PC-3 (cell line): Measurements from ENCODE around the gene IGSF3. TPM values are rescaled to one million over a fixed set of nuclear protein-coding genes. Genes with fewer than 3 reads are reported as not detected.

ENCODE experiments used
- ATAC-seq: fragments of 200-7000 bp; cut with Tn5 transposase; 2 replicates; pipeline ENCODE4 v1.9.1; 2020; ENCODE audit warnings: mild to moderate bottlenecking, moderate library complexity
- BruUV-seq: library from RNA; stranded (reverse); fragments of 400-500 nt; replicated peaks from 2 replicates; lab custom pipeline; 2021; lab: Mats Ljungman, UMichigan
- CTCF ChIA-PET: fragments of 300-600 bp; sonication (Branson Sonifier 250); formaldehyde crosslinking; loops from one replicate; lab custom pipeline; 2022; ENCODE audit warnings: antibody characterized with exemption; lab: Charles Lee
- POLR2A ChIA-PET: fragments of 300-600 bp; sonication (Branson Sonifier 250); formaldehyde crosslinking; loops from one replicate; lab custom pipeline; 2022; ENCODE audit warnings: antibody characterized with exemption; ENCODE audit not compliant: unreplicated experiment; lab: Charles Lee
- DNase-seq: peaks from one replicate; pipeline ENCODE4 v3.0.0-alpha.2; 2015
- H2AFZ ChIP-seq: fragments of 300-600 bp; sonication (generic); 2 replicates; pipeline ENCODE4 v1.6.0; 2016; ENCODE audit warnings: antibody characterized with exemption, low read length
- H3F3A ChIP-seq: fragments of 300-600 bp; sonication (generic); one replicate; pipeline ENCODE4 v1.6.0; 2017; ENCODE audit warnings: antibody characterized with exemption, low read length, control low read depth, mild to moderate bottlenecking; ENCODE audit not compliant: unreplicated experiment
- H3K27ac ChIP-seq: fragments of 300-600 bp; sonication (generic); 2 replicates; pipeline ENCODE4 v1.5.1; 2016; ENCODE audit warnings: mild to moderate bottlenecking, low read length
- H3K27me3 ChIP-seq: fragments of 300-600 bp; sonication (generic); 2 replicates; pipeline ENCODE4 v1.6.1; 2016; ENCODE audit warnings: low read length, mixed read lengths
- H3K36me3 ChIP-seq: fragments of 300-600 bp; sonication (generic); 2 replicates; pipeline ENCODE4 v1.6.1; 2016; ENCODE audit warnings: low read depth, mixed run types, low read length, mixed read lengths
- H3K4me1 ChIP-seq: fragments of 300-600 bp; sonication (generic); 2 replicates; pipeline ENCODE4 v1.5.1; 2016; ENCODE audit warnings: low read length; ENCODE audit not compliant: insufficient read depth
- H3K4me2 ChIP-seq: fragments of 300-600 bp; sonication (generic); 2 replicates; pipeline ENCODE4 v1.6.0; 2016; ENCODE audit warnings: low read length
- H3K4me3 ChIP-seq: fragments of 300-600 bp; sonication (generic); 2 replicates; pipeline ENCODE4 v1.5.1; 2016; ENCODE audit warnings: mild to moderate bottlenecking, low read length, mixed read lengths
- H3K79me2 ChIP-seq: fragments of 300-600 bp; sonication (generic); 2 replicates; pipeline ENCODE4 v1.6.1; 2017; ENCODE audit warnings: low read length, mixed read lengths
- H3K9ac ChIP-seq: fragments of 300-600 bp; sonication (generic); 2 replicates; pipeline ENCODE4 v1.6.0; 2016; ENCODE audit warnings: mild to moderate bottlenecking, low read length
- H3K9me2 ChIP-seq: fragments of 300-600 bp; sonication (generic); replicated peaks from 2 replicates; pipeline ENCODE4 v1.6.1; 2016; ENCODE audit warnings: mixed run types, low read length, mixed read lengths
- H3K9me3 ChIP-seq: fragments of 300-600 bp; sonication (generic); 2 replicates; pipeline ENCODE4 v1.6.1; 2016; ENCODE audit warnings: low read length, mixed read lengths
- H4K20me1 ChIP-seq: fragments of 300-600 bp; sonication (generic); 2 replicates; pipeline ENCODE4 v1.6.1; 2016; ENCODE audit warnings: low read length, mixed read lengths
- EZH2 ChIP-seq: fragments of 300-600 bp; sonication (generic); IDR thresholded peaks from one replicate; pipeline ENCODE4 v1.6.1; 2017; ENCODE audit warnings: antibody characterized with exemption, mild to moderate bottlenecking, low read length; ENCODE audit not compliant: unreplicated experiment
- EZH2phosphoT487 ChIP-seq: fragments of 300-600 bp; sonication (generic); IDR thresholded peaks from 2 replicates; pipeline ENCODE4 v1.6.1; 2018; ENCODE audit warnings: mild to moderate bottlenecking, antibody characterized with exemption, low read length, borderline replicate concordance
- intact Hi-C: fragments of 100-400 bp; cut with micrococcal nuclease; formaldehyde crosslinking; loops from 2 replicates; pipeline ENCODE4 v1.9.0; 2023
- total RNA-seq: library from RNA; depleted of rRNA; stranded (reverse); fragments of >200 nt; gene quantifications from 2 replicates; pipeline ENCODE4 v1.2.3, GENCODE V29; 2014
- TF ChIP-seq, protein P1 (sequence below): fragments of 300-600 bp; sonication (generic); conservative IDR thresholded peaks from 2 replicates; pipeline ENCODE4 v1.5.1; 2017; ENCODE audit warnings: antibody characterized with exemption, low read depth, mild to moderate bottlenecking, low read length

Gene IGSF3
- total RNA-seq, 1 experiment from 2014 or later: 15.5 TPM

GRCh38 chr1:116560704-116561490, 106.6 kb downstream of the IGSF3 start:
- Histone ChIP-seq H3K4me2 (no peak overlapping the region), H3F3A (no peaks in the 10 kb centered on the region), H2AFZ (no peak overlapping the region), H3K9ac (no peak overlapping the region), H4K20me1 (no peaks in the 10 kb centered on the region), H3K79me2 (peaks cover 88% of the 10 kb centered on the region), H3K4me1 (peaks cover 13% of the 10 kb centered on the region), H3K36me3 (no peaks in the 10 kb centered on the region), H3K27ac (no peak overlapping the region), H3K9me3 (no peaks in the 10 kb centered on the region), H3K27me3 (no peaks in the 10 kb centered on the region), H3K4me3 (no peak overlapping the region), H3K9me2 (no peaks in the 10 kb centered on the region)
- DNase-seq (no peak), ATAC-seq (no peak)
- ChIA-PET CTCF (no interaction called here), POLR2A (no interaction called here)
- TF ChIP-seq, protein P1, sequence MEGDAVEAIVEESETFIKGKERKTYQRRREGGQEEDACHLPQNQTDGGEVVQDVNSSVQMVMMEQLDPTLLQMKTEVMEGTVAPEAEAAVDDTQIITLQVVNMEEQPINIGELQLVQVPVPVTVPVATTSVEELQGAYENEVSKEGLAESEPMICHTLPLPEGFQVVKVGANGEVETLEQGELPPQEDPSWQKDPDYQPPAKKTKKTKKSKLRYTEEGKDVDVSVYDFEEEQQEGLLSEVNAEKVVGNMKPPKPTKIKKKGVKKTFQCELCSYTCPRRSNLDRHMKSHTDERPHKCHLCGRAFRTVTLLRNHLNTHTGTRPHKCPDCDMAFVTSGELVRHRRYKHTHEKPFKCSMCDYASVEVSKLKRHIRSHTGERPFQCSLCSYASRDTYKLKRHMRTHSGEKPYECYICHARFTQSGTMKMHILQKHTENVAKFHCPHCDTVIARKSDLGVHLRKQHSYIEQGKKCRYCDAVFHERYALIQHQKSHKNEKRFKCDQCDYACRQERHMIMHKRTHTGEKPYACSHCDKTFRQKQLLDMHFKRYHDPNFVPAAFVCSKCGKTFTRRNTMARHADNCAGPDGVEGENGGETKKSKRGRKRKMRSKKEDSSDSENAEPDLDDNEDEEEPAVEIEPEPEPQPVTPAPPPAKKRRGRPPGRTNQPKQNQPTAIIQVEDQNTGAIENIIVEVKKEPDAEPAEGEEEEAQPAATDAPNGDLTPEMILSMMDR: no peak
- TF ChIP-seq EZH2 (no peak), EZH2phosphoT487 (no peak)
- BruUV-seq: no TSS peak
- intact Hi-C loops: no loop called here

GRCh38 chr1:116559304-116559761, 108.2 kb downstream of the IGSF3 start:
- no peak overlapping the region for H3K4me3 ChIP-seq
- ChIA-PET POLR2A (no interaction called here), CTCF (no interaction called here)
- H3K4me2 ChIP-seq: no peak overlapping the region
- no TSS peak for BruUV-seq
- no peaks in the 10 kb centered on the region for H3F3A ChIP-seq
- ATAC-seq (no peak), DNase-seq (no peak)
- TF ChIP-seq, protein P1: no peak
- TF ChIP-seq EZH2: no peak
- no peak for TF ChIP-seq EZH2phosphoT487
- no peak overlapping the region for H3K9ac ChIP-seq
- H3K79me2 ChIP-seq: peaks cover 86% of the 10 kb centered on the region
- no peak overlapping the region for H2AFZ ChIP-seq
- intact Hi-C loops: no loop called here
- H3K27ac ChIP-seq: no peak overlapping the region
- H3K9me2 ChIP-seq: no peaks in the 10 kb centered on the region
- H4K20me1 ChIP-seq: no peaks in the 10 kb centered on the region
- H3K9me3 ChIP-seq: no peaks in the 10 kb centered on the region
- peaks cover 24% of the 10 kb centered on the region for H3K4me1 ChIP-seq
- H3K27me3 ChIP-seq: no peaks in the 10 kb centered on the region
- H3K36me3 ChIP-seq: no peaks in the 10 kb centered on the region

GRCh38 chr1:116558571-116558970, 109.0 kb downstream of the IGSF3 start:
- no peak overlapping the region for H3K27ac ChIP-seq
- H3K27me3 ChIP-seq: no peaks in the 10 kb centered on the region
- DNase-seq: no peak
- no peaks in the 10 kb centered on the region for H3K9me2 ChIP-seq
- H3K79me2 ChIP-seq: peaks cover 82% of the 10 kb centered on the region
- TF ChIP-seq, protein P1: no peak
- no peak for TF ChIP-seq EZH2
- no peak for TF ChIP-seq EZH2phosphoT487
- no peaks in the 10 kb centered on the region for H4K20me1 ChIP-seq
- no peak overlapping the region for H2AFZ ChIP-seq
- intact Hi-C loops: no loop called here
- H3K4me1 ChIP-seq: peaks cover 29% of the 10 kb centered on the region
- H3K4me2 ChIP-seq: no peak overlapping the region
- no peak overlapping the region for H3K4me3 ChIP-seq
- ATAC-seq: no peak
- no peak overlapping the region for H3K9ac ChIP-seq
- BruUV-seq: no TSS peak
- no peaks in the 10 kb centered on the region for H3F3A ChIP-seq
- CTCF ChIA-PET: no interaction called here
- POLR2A ChIA-PET: no interaction called here
- no peaks in the 10 kb centered on the region for H3K36me3 ChIP-seq
- no peaks in the 10 kb centered on the region for H3K9me3 ChIP-seq
